ENCODE results near the gene GSTM3.
"Not testable (repeated sequence)": the region's sequence is repeated elsewhere in the genome, so short reads cannot be mapped to it uniquely, and the experiment has no call there.

Gene GSTM3

DNA sequence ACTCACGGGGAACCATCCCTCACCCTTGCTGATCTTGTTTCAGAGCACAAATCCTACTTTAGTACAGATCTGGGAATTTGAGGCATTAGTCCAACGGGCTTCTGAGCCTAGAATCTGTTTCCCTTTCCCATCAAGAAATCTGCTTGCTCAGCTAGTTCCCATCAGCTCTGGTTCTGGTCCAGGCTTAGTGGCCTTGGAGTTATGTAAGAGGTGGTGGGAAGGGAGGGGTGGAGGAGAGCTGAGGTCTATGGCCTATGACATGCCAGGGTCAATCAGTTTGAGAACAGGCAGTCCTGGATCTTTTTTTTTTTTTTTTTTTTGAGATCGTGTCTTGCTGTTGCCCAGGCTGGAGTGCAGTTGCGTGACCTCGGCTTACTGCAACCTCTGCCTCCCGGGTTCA lies 49.1 kb downstream of the GSTM3 start:
- no peak for DNase-seq

DNA sequence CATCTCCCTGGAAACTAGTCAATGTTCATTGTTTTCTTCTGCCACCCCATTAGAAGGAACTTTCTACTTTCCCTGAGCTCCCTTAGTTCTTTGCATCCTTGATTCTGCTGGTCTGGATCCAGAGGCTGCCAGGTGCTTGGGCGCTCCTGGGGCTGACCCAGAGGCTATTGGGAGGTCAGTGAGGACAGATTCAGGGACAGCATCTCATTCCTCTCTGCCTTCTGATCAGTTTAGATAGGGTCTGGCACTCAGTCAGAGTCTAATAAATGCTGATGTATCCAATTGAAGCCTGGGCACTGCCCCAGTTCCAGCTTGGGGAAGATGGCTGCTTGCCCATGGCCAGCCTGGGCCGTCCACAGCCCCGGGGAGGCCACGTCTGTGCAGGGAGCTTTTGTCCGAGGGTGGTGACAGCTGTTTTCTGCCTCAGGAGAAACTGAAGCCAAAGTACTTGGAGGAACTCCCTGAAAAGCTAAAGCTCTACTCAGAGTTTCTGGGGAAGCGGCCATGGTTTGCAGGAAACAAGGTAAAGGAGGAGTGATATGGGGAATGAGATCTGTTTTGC lies 50.9 kb downstream of the GSTM3 start:
- DNase-seq: no peak

DNA sequence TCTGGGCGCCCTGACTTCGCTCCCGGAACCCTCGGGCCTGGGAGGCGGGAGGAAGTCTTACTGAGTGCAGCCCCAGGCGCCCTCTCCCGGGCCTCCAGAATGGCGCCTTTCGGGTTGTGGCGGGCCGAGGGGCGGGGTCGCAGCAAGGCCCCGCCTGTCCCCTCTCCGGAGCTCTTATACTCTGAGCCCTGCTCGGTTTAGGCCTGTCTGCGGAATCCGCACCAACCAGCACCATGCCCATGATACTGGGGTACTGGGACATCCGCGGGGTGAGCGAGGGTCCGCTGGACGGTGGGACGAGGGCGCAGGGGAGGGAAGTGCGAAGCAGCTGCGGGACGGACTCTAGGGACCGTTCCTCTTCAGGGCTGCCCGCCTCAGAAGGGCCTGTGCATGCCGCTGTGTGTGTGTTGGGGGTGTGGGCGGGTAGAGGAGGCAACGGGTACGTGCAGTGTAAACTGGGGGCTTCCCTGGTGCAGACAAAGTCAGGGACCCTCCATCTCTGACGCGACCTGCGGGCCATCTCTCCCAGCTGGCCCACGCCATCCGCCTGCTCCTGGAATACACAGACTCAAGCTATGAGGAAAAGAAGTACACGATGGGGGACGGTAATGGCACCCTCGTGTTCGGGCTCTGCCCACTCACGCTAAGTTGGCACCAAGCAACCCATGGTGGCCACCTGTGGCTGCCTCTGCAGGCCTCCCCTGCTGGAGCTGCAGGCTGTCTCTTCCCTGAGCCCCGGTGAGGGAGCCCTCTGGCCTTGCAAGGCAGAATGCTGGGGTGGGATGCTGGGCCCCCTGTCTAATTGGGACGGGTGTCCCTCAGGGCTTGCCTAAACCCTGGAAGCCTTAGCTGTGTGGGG lies 53.0 kb downstream of the GSTM3 start, which contains the start of gene GSTM1:
TSS of gene GSTM1 (plus strand) at position 177 of the 859 bp plus-strand sequence. CDS start at position 234, 57 bp downstream.
- no peak for DNase-seq

DNA sequence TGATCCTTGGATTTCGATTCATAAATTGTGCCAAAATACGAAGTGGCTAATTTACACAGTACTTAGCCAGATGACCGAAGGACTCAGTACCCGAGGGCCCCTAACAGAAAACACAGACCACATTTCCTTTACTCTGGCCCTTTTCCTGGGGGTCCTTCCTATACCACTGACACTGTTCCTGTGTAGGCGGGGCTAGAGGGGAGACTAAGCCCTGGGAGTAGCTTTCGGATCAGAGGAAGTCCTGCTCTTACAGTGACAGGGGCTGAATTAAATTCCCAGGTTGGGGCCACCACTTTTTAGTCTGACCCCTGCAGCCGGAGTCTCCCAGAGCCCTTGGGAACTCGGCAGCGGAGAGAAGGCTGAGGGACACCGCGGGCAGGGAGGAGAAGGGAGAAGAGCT lies 53.7 kb downstream of the GSTM3 start:
- DNase-seq: not testable (repeated sequence)

DNA sequence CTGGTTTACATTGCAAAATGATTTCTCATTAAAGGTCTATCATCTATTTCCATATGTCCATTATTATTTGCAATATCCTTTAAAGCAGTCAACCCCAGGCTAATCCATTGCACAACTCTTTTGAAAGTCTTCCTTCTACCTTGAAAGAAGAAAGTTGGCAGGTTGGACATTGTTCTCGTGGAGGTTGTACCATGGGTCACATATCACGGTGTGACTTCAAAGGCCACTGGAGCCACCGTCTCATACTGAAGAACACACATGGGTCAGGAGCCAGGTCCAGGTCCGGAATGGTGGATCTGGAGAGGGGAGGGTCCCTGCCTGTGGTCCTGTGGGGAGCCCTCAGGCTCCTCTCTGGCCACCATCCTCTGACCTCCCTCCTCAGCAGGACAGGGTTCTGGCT lies 54.9 kb downstream of the GSTM3 start:
- not testable (repeated sequence) for DNase-seq

DNA sequence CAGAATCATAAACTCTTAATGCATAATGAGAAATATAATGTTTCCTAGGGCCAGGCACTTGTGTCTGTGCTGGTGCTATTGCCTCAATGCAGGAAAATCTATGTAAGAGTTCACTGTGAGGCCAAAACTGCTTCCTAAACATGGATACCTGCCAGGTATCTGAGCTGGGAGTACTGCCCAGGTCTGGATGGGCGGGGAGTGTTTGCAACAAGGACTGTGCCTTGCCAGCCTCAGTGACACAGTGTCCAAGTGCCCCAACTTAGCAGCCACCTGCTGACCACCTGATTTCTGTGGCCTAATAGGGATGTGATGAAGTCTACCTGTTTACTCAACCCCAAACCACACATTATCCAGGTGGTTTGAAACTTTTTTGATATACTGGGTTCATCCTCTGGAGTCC lies 55.4 kb downstream of the GSTM3 start:
- not testable (repeated sequence) for DNase-seq

DNA sequence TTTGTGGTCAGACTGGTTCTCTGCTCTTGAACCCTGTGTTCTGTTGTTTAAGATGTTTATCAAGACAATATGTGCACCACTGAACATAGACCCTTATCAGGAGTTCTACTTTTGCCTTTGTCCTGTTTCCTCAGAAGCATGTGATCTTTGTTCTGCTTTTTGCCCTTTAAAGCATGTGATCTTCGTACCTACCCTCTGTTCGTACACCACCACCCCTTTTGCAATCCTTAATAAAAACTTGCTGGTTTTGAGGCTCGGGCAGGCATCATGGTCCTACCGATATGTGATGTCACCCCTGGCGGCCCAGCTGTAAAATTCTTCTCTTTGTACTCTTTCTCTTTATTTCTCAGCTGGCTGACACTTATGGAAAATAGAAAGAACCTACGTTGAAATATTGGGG lies 56.1 kb downstream of the GSTM3 start:
- not testable (repeated sequence) for DNase-seq
